ENCODE results near the gene C1orf159.
A peak's percentile ranks its signal among the peaks of the same experiment; 100 is the strongest.
"Not testable (repeated sequence)": the region's sequence is repeated elsewhere in the genome, so short reads cannot be mapped to it uniquely, and the experiment has no call there.

Gene C1orf159

GRCh38 chr1:1118876-1119220, 3.0 kb upstream of the C1orf159 start:
- DNase-seq (ENCODE audit: low spot score), result no peak
- no peak for FAIRE-seq

- no peak for FAIRE-seq
- DNase-seq (ENCODE audit: low spot score), result no peak
These were observed 2.4 kb upstream of the C1orf159 start for GRCh38 chr1:1118011-1118875.

- DNase-seq (ENCODE audit: low spot score) (no peak), FAIRE-seq (no peak)
These were observed 1.6 kb upstream of the C1orf159 start for GRCh38 chr1:1117469-1117831.

- FAIRE-seq, result no peak
- DNase-seq (ENCODE audit: low spot score), result no peak
These were observed 996 bp upstream of the C1orf159 start for GRCh38 chr1:1116701-1117468.

DNA sequence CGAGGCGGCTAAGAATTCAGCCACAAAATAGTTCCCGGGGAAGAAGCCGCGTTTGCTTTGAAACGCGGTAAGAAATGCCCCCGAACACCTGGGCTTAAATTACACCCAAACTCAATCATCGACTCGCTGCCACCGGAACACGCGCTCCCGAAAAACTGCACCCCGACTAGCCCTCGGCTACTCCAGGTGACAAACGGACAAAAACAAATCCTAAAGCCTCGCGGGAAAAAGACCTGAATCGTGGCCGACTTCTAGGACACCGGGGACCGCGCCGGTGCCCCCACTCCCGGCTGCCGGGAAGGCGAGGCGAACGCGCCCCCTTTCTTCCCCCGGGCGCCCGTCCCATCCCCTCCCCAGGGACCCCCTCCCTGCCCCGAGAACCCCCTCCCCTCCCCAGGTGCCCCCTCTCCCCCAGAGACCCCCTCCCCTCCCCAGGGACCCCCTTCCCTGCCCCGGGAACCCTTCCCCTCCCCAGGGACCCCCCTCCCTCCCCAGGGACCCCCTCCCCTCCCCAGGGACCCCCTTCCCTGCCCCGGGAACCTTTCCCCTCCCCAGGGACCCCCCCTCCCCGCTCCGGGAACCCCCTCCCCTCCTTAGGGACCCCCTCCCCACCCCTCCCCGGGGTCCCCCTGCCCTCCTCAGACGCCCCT, 628 bp downstream of the C1orf159 start:
- no peak for FAIRE-seq
- no peak for DNase-seq (ENCODE audit: low spot score)

GRCh38 chr1:1114431-1114830, 1.5 kb downstream of the C1orf159 start:
- FAIRE-seq (no peak), DNase-seq (ENCODE audit: low spot score) (no peak)

GRCh38 chr1:1112237-1112985, 3.5 kb downstream of the C1orf159 start:
- DNase-seq (ENCODE audit: low spot score) (no peak), FAIRE-seq (no peak)

DNA sequence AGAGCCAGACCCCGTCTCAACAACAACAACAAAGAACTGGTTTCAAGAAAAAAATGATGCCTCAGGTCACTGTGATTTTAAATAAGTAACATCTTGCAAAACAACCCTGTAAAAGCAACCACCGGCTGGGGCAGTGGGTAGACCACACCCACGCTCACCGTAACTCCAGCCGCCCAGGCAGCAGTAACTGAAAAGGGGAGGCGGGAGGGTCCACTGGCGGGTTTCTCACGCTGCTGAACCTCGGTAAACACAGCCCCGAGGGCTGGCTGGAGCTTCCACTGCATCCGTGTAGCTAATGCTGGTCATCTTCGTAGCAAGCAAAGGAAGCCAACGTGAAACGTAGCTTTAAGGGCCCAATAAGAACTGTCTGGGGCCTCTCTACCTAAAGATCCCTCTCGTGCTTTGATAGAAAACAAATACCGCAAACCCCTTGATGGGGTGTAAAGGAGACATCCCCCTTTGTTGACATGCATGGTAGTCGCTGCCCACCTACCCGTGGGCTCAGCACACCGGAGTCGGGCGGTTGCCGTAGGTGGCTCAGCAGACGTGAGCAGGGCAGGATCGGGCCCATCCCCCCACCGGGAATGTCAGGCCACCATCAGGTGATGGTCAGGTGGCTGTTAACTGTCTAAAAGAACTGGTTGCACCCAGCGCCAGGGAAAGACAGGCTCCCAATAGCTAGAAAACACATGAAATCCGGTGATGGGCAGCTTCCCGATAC, 4.2 kb downstream of the C1orf159 start:
- no peak for DNase-seq (ENCODE audit: low spot score)
- no peak for FAIRE-seq

DNA sequence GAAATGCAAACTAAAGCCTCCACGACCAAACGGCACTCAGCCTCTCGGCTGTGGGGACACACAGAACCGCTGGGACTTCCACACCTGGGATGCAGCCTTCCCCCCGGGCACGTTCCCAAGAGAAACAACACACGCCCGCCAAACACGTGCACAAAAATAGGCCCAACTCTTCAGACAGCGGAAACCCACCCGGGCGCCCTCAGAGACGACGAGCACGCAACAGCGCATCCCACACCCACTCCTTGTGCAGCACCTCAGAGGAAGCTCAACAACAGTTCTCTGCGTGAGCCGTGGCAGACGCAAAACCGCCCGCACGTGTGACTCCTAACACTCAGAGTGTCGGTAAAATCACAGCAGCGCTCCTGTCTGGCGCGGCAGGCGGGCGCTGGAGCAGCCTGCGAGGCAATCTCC, 5.3 kb downstream of the C1orf159 start:
- FAIRE-seq, result no peak

DNA sequence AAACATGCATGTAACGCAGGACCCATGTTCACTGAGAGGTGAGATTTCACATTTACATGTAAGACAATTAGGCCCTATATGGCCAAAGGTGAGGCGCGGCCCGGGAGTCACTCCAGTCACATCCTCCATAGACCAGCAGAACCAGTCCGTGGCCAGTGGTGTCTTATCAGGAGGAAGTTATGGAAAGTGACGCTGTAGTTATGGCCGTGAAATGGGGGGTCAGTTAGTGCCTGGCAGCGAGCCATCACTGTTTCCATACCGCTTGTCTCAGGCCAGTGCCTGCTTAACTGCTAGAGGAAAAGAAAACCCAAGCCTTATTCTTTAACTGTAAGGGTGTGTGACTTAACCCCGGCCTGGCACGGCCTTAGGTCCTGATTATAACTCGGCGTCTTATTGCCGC, 6.1 kb downstream of the C1orf159 start:
- FAIRE-seq, result no peak
- no peak for DNase-seq (ENCODE audit: low spot score)

More for the DNA sequence above, 5.3 kb downstream of the C1orf159 start:
- no peak for DNase-seq (ENCODE audit: low spot score)

DNA sequence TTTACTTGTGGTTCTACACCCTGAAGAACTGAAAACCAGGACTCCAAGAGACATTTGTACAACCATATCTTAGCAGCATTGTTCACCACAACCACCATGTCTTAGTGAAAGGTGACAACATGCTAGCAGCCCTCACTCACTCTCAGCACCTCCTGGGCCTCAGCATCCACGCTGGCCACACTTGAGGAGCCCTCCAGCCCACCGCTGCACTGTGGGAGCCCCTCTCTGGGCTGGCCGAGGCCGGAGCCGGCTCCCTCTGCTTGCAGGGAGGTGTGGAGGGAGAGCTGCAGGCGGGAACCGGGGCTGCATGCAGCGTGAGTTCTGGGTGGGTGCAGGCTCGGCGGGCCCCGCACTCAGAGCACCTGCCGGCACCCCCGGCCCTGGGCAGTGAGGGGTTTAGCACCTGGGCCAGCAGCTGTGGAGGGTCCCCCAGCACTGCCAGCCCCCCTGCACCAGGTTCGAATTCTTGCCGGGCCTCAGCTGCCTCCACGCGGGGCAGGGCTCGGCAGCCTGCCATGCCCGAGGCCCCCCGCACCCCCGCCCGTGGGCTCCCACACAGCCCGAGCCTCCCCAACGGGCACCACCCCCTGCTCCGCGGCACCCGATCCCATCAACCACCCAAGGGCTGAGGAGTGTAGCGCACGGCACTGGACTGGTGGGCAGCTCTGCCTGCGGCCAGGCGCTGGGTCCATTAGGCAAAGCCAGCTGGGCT, 9.2 kb downstream of the C1orf159 start:
- DNase-seq (ENCODE audit: low spot score), result no peak
- no peak for FAIRE-seq

DNA sequence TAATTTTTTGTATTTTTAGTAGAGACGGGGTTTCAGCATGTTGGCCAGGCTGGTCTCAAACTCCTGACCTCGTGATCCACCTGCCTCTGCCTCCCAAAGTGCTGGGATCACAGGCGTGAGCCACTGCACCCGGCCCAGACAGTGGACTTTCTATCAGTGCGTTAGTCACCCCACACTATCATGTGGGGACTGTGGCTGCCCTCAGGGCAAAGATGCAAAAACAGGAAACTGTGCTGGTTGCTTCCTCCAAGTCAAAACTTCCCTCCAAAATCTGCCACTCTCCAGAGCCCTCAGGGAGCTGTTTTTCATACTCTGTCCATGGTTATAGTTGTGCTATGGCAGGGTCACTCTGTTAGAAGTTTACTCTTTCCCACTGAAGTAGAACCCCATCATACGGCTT, 11.7 kb downstream of the C1orf159 start:
- not testable (repeated sequence) for DNase-seq (ENCODE audit: low spot score); FAIRE-seq

DNA sequence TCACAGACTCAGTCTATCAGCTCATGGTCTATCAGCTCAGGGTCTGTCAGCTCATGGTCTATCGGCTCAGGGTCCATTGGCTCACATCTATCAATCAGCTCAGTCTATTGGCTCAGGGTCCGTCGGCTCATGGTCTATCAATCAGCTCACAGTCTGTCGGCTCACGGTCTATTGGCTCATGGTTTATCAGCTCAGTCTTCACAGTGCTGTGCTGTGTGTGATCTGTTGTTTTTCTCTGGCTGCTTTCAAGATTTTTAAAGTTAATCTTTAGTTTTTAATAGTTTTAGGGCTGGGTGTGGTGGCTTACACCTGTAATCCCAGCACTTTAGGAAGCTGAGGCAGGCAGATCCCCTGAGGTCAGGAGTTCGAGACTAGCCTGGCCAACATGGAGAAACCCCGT, 14.4 kb downstream of the C1orf159 start:
- FAIRE-seq (no peak), DNase-seq (ENCODE audit: low spot score) (no peak)

DNA sequence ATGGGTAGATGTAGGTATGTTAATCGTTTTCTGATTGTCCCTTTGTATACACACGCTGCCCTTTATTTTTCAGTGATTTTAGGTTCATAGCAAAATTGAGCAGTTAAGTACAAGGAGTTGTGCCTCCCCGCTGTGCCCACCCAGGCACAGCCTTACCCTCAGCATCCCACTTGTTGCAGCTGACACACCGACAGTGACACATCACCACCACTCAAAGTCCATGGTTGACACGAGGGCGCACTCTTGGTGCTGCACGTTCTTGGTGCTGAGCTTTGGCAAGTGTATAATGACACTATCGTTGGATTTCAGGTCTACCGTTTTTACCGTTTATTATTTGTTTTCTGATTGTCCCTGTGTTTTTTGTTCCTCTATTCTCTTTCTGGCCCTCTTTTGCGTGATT, 15.6 kb downstream of the C1orf159 start:
- no peak for FAIRE-seq
- DNase-seq (ENCODE audit: low spot score), result no peak

DNA sequence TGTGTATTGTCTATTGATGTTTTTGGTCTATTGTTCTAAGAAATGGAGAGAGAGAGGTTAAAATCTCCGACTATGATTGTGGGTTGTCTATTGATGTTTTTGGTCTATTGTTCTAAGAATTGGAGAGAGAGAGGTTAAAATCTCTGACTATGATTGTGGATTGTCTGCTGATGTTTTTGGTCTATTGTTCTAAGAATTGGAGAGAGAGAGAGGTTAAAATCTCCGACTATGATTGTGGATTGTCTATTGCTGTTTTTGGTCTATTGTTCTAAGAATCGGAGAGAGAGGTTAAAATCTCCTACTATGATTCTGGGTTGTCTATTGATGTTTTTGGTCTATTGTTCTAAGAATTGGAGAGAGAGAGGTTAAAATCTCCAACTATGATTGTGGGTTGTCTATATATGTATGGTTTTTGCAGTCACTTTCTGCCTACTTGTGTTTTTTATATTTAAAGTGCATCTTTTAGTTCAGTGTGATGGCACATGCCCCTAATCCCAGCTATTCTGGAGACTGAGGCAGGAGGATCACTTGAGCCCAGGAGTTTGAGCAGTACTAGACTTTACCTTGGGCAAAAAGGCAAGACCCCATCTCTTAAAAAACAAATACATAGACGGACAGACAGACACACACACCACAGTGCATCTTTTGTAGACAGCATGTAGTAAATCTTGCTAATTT, 16.2 kb downstream of the C1orf159 start:
- peak; percentile 73 for FAIRE-seq
- no peak for DNase-seq (ENCODE audit: low spot score)

GRCh38 chr1:1098681-1099421, 17.0 kb downstream of the C1orf159 start:
- no peak for DNase-seq (ENCODE audit: low spot score)
- peak; percentile 45 for FAIRE-seq

DNA sequence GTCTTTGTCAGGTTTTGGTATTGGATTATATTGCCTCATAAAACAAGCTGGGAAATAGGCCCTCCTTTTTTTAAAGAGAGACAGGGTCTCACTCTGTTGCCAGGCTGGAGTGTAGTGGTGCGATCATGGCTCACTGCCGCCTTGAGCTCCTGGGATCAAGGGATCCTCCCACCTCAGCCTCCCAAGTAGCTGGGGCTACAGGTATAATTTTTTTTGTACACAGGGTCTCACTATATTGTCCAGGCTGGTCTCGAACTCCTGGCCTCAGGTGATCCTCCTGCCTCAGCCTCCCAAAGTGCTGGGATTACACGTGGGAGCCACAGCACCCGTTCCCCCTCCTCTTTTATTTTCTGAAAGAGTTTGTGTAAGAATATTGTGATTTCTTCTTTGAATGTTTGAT, 19.8 kb downstream of the C1orf159 start:
- DNase-seq (ENCODE audit: low spot score); FAIRE-seq: not testable (repeated sequence)

DNA sequence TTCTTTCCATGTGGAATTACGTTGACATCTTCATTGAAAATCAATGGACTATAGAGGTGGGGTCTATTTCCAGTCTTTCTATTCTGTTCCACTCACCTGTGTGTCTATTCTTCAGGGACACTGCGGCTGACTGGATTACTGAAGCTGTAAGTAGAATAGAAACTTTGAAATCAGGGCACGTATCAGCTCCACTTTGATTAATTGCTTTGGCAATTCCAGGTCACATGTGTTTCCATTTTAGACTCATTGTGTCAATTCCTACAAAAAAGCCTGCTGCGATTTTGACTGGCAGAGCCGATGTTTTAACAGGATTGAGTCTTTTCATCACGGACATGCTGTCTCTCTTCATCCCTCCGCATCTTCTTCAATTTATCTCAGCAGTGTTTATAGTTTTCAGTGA, 20.9 kb downstream of the C1orf159 start:
- FAIRE-seq, result no peak
- no peak for DNase-seq (ENCODE audit: low spot score)

DNA sequence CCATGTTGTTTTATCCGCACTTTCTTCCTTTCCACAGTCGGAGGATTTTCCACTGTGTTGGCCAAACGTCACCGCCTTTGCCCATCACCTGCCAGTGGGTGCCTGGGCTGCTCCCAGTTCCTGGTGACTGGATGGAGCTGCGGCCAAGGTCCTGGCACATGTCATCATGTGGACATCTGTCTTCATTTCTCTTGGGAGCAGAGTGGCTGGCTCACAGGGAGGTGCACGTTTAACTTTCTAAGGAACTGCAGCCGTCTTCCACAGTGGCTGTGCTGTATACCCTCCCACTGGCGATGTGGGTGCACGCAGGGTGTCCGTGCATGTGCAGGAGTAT, 22.3 kb downstream of the C1orf159 start:
- no peak for FAIRE-seq
- DNase-seq (ENCODE audit: low spot score), result no peak

Measured in RCC 7860 (cell line).